Uterus (tissue), 4 donors: ENCODE results near the gene PRPF19. TPM values are rescaled to one million over a fixed set of nuclear protein-coding genes. Genes with fewer than 3 reads are reported as not detected.

Experiments used
- DNase-seq, 2 donors: peaks; one replicate each; pipeline ENCODE4 v3.0.0-alpha.2; 2019 to 2020
- H3K27ac ChIP-seq, 2 donors: fragments of 200-600 bp; sonication (generic); 1 replicate in 1 of 2; 2 replicates in 1 of 2; pipeline ENCODE4 v1.5.1; 2016 to 2018
- H3K27me3 ChIP-seq, 2 donors: fragments of 200-600 bp; sonication (generic); one replicate each; pipeline ENCODE4 v1.5.1; 2018 to 2019; ENCODE audit warnings: control low read depth in 1 of 2
- H3K36me3 ChIP-seq, 2 donors: fragments of 200-600 bp; sonication (generic); one replicate each; pipeline ENCODE4 v1.5.1; 2019; ENCODE audit warnings: control low read depth in 1 of 2
- H3K4me1 ChIP-seq, 2 donors: fragments of 200-600 bp; sonication (generic); one replicate each; pipeline ENCODE4 v1.5.1; 2018 to 2019; ENCODE audit warnings: control low read depth in 1 of 2
- H3K4me3 ChIP-seq, 2 donors: fragments of 200-600 bp; sonication (generic); 1 replicate in 1 of 2; 2 replicates in 1 of 2; pipeline ENCODE4 v1.5.1; 2018 to 2019; ENCODE audit warnings: mild to moderate bottlenecking in 1 of 2
- H3K9me3 ChIP-seq, 2 donors: fragments of 200-600 bp; sonication (generic); one replicate each; pipeline ENCODE4 v1.5.1; 2019; ENCODE audit warnings: control low read depth in 1 of 2
- CTCF ChIP-seq, 4 experiments: fragments of 200-600 bp in 2 of 4; fragments of 450-650 bp in 2 of 4; sonication (generic) in 2 of 4; IDR thresholded peaks; one replicate each; pipeline ENCODE4 v1.5.1; 2016 to 2019; ENCODE audit warnings: antibody characterized with exemption in 4 of 4, mild to moderate bottlenecking in 2 of 4, moderate library complexity in 1 of 4
- POLR2A ChIP-seq, 2 donors: fragments of 450-650 bp; IDR thresholded peaks; one replicate each; pipeline ENCODE4 v1.6.1; 2016; ENCODE audit warnings: antibody characterized with exemption in 2 of 2, mild to moderate bottlenecking in 1 of 2, moderate library complexity in 1 of 2
- intact Hi-C: fragments of 100-400 bp; cut with DNase I; formaldehyde crosslinking; loops from one replicate; pipeline ENCODE4 v1.15.1; 2023; ENCODE audit warnings: low total_unique reads
- total RNA-seq, 4 donors: library from RNA; depleted of rRNA in 3 of 4; stranded (reverse); fragments of >200 nt in 3 of 4; gene quantifications; one replicate each; pipeline versions ENCODE4 v1.1.0 to v1.2.4, GENCODE V29; 2014 to 2023
- donor health status: DM: yes; HTN: yes; CAD: no.

PRPF19 gene
- total RNA-seq, 4 donors from 2014 or later = 19.4 to 70.1 (median 50.2) TPM

GRCh38 chr11:60851327-60852104, 54.9 kb downstream of the PRPF19 start:
- intact Hi-C loops = no loop called here
- no peak overlapping the region for H3K27ac ChIP-seq
- no peak overlapping the region for H3K4me3 ChIP-seq
- TF ChIP-seq CTCF (IDR thresholded peaks at IDR 0.05) (no peak), POLR2A (IDR thresholded peaks at IDR 0.05) (no peak)
- no peak for DNase-seq
- H3K9me3 ChIP-seq = no peaks in the 10 kb centered on the region
- H3K36me3 ChIP-seq = no peaks in the 10 kb centered on the region
- no peaks in the 10 kb centered on the region for H3K4me1 ChIP-seq
- no peaks in the 10 kb centered on the region for H3K27me3 ChIP-seq

GRCh38 chr11:60849641-60850520, 56.5 kb downstream of the PRPF19 start:
- intact Hi-C loops = no loop called here
- Histone ChIP-seq H3K4me3 (no peak overlapping the region), H3K27me3 (no peaks in the 10 kb centered on the region), H3K9me3 (no peaks in the 10 kb centered on the region), H3K36me3 (no peaks in the 10 kb centered on the region), H3K4me1 (no peaks in the 10 kb centered on the region), H3K27ac (no peak overlapping the region)
- DNase-seq = no peak
- TF ChIP-seq POLR2A (IDR thresholded peaks at IDR 0.05) (no peak), CTCF (IDR thresholded peaks at IDR 0.05) (no peak)

- no peak for DNase-seq
- H3K27me3 ChIP-seq = no peaks in the 10 kb centered on the region
- no peak overlapping the region for H3K4me3 ChIP-seq
- no peak for TF ChIP-seq POLR2A (IDR thresholded peaks at IDR 0.05)
- no peak for TF ChIP-seq CTCF (IDR thresholded peaks at IDR 0.05)
- no peaks in the 10 kb centered on the region for H3K36me3 ChIP-seq
- no peaks in the 10 kb centered on the region for H3K4me1 ChIP-seq
- intact Hi-C loops = no loop called here
- no peaks in the 10 kb centered on the region for H3K9me3 ChIP-seq
- H3K27ac ChIP-seq = no peak overlapping the region
Measured at GRCh38 chr11:60848714-60849151, 57.7 kb downstream of the PRPF19 start.

GRCh38 chr11:60847896-60848295, 58.5 kb downstream of the PRPF19 start:
- Histone ChIP-seq H3K36me3 (no peaks in the 10 kb centered on the region), H3K4me3 (no peak overlapping the region), H3K9me3 (no peaks in the 10 kb centered on the region), H3K27me3 (no peaks in the 10 kb centered on the region), H3K4me1 (no peaks in the 10 kb centered on the region), H3K27ac (no peak overlapping the region)
- no peak for DNase-seq
- no peak for TF ChIP-seq POLR2A (IDR thresholded peaks at IDR 0.05)
- TF ChIP-seq CTCF (IDR thresholded peaks at IDR 0.05) = no peak
- intact Hi-C loops = no loop called here

- DNase-seq = no peak
- no peaks in the 10 kb centered on the region for H3K9me3 ChIP-seq
- no peaks in the 10 kb centered on the region for H3K27me3 ChIP-seq
- no peak overlapping the region for H3K27ac ChIP-seq
- H3K4me1 ChIP-seq = no peaks in the 10 kb centered on the region
- no peak overlapping the region for H3K4me3 ChIP-seq
- TF ChIP-seq CTCF (IDR thresholded peaks at IDR 0.05) (no peak), POLR2A (IDR thresholded peaks at IDR 0.05) (no peak)
- no peaks in the 10 kb centered on the region for H3K36me3 ChIP-seq
- intact Hi-C loops = no loop called here
Measured at GRCh38 chr11:60847281-60847680, 59.1 kb downstream of the PRPF19 start.
